SKM-1 (cell line): ENCODE data around the gene ABCB1.
A peak's percentile ranks its signal among the peaks of the same experiment; 100 is the strongest.
"Not testable (repeated sequence)": the region's sequence is repeated elsewhere in the genome, so short reads cannot be mapped to it uniquely, and the experiment has no call there.

Experiments used
- DNase-seq: peaks from one replicate; lab custom pipeline; 2025; ENCODE audit not compliant: unreplicated experiment; lab: John Stamatoyannopoulos, UW

The ABCB1 gene

GRCh38 chr7:87474533-87475358, 125.9 kb downstream of the ABCB1 start:
- DNase-seq, result peak; percentile 79

GRCh38 chr7:87473986-87474385, 126.7 kb downstream of the ABCB1 start:
- DNase-seq, result no peak

GRCh38 chr7:87473192-87473591, 127.5 kb downstream of the ABCB1 start:
- no peak for DNase-seq

GRCh38 chr7:87471473-87471872, 129.2 kb downstream of the ABCB1 start:
- no peak for DNase-seq

GRCh38 chr7:87469204-87469603, 131.5 kb downstream of the ABCB1 start:
- DNase-seq, result not testable (repeated sequence)

- not testable (repeated sequence) for DNase-seq
These were observed 135.2 kb downstream of the ABCB1 start for GRCh38 chr7:87465534-87465880.

GRCh38 chr7:87464830-87465533, 135.7 kb downstream of the ABCB1 start:
- not testable (repeated sequence) for DNase-seq

- DNase-seq, result no peak
These were observed 136.7 kb downstream of the ABCB1 start for GRCh38 chr7:87463982-87464381.

- not testable (repeated sequence) for DNase-seq
These were observed 140.2 kb downstream of the ABCB1 start for GRCh38 chr7:87460444-87460843.

- no peak for DNase-seq
These were observed 140.7 kb downstream of the ABCB1 start for GRCh38 chr7:87459941-87460340.

- DNase-seq, result no peak
These were observed 142.5 kb downstream of the ABCB1 start for GRCh38 chr7:87458148-87458547.

GRCh38 chr7:87456247-87456646, 144.4 kb downstream of the ABCB1 start:
- no peak for DNase-seq
